Uterus (tissue), 4 donors: ENCODE data around the gene AKNA. TPM values are rescaled to one million over a fixed set of nuclear protein-coding genes. Genes with fewer than 3 reads are reported as not detected.

Experiments
- DNase-seq, 2 donors: peaks; one replicate each; pipeline ENCODE4 v3.0.0-alpha.2; 2019 to 2020
- H3K27ac ChIP-seq, 2 donors: fragments of 200-600 bp; sonication (generic); 1 replicate in 1 of 2; 2 replicates in 1 of 2; pipeline ENCODE4 v1.5.1; 2016 to 2018
- H3K27me3 ChIP-seq, 2 donors: fragments of 200-600 bp; sonication (generic); one replicate each; pipeline ENCODE4 v1.5.1; 2018 to 2019; ENCODE audit warnings: control low read depth in 1 of 2
- H3K36me3 ChIP-seq, 2 donors: fragments of 200-600 bp; sonication (generic); one replicate each; pipeline ENCODE4 v1.5.1; 2019; ENCODE audit warnings: control low read depth in 1 of 2
- H3K4me1 ChIP-seq, 2 donors: fragments of 200-600 bp; sonication (generic); one replicate each; pipeline ENCODE4 v1.5.1; 2018 to 2019; ENCODE audit warnings: control low read depth in 1 of 2
- H3K4me3 ChIP-seq, 2 donors: fragments of 200-600 bp; sonication (generic); 1 replicate in 1 of 2; 2 replicates in 1 of 2; pipeline ENCODE4 v1.5.1; 2018 to 2019; ENCODE audit warnings: mild to moderate bottlenecking in 1 of 2
- H3K9me3 ChIP-seq, 2 donors: fragments of 200-600 bp; sonication (generic); one replicate each; pipeline ENCODE4 v1.5.1; 2019; ENCODE audit warnings: control low read depth in 1 of 2
- CTCF ChIP-seq, 4 experiments: fragments of 200-600 bp in 2 of 4; fragments of 450-650 bp in 2 of 4; sonication (generic) in 2 of 4; IDR thresholded peaks; one replicate each; pipeline ENCODE4 v1.5.1; 2016 to 2019; ENCODE audit warnings: antibody characterized with exemption in 4 of 4, mild to moderate bottlenecking in 2 of 4, moderate library complexity in 1 of 4
- POLR2A ChIP-seq, 2 donors: fragments of 450-650 bp; IDR thresholded peaks; one replicate each; pipeline ENCODE4 v1.6.1; 2016; ENCODE audit warnings: antibody characterized with exemption in 2 of 2, mild to moderate bottlenecking in 1 of 2, moderate library complexity in 1 of 2
- intact Hi-C: fragments of 100-400 bp; cut with DNase I; formaldehyde crosslinking; loops from one replicate; pipeline ENCODE4 v1.15.1; 2023; ENCODE audit warnings: low total_unique reads
- total RNA-seq, 4 donors: library from RNA; depleted of rRNA in 3 of 4; stranded (reverse); fragments of >200 nt in 3 of 4; gene quantifications; one replicate each; pipeline versions ENCODE4 v1.1.0 to v1.2.4, GENCODE V29; 2014 to 2023
- donor health status: DM: yes; HTN: yes; CAD: no.

The AKNA gene
- total RNA-seq, 4 donors from 2014 or later, result 24.1 to 123 (median 34.3) TPM

GRCh38 chr9:114303571-114303970 lies 84.2 kb downstream of the AKNA start:
- Histone ChIP-seq H3K9me3 (no peaks in the 10 kb centered on the region), H3K4me3 (no peak overlapping the region), H3K4me1 (no peaks in the 10 kb centered on the region), H3K27ac (no peak overlapping the region), H3K36me3 (no peaks in the 10 kb centered on the region), H3K27me3 (no peaks in the 10 kb centered on the region)
- DNase-seq, result peak in 1 of 2 donors; percentile 4
- no peak for TF ChIP-seq POLR2A (IDR thresholded peaks at IDR 0.05)
- TF ChIP-seq CTCF (IDR thresholded peaks at IDR 0.05), result no peak
- intact Hi-C loops, result no loop called here

DNA sequence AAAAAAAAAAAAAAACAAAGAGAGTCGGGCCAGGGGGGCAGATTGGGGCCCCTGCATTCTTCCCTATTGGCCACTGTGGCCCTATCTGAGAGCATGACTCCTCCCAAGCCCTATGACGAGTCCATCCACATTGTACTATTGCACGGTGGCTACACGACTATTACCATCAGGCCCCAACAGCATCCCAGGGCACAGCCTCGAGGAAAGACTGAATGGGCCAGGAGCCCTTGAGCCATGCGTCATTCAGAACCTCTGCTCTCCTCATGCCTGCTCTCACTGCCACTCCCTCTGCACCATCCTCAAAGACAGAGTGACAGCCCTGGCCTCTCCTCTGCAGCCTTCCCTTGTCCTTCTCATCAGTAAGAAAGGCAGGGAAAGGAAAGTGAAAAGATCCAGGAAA lies 85.1 kb downstream of the AKNA start:
- intact Hi-C loops, result no loop called here
- Histone ChIP-seq H3K27ac (no peak overlapping the region), H3K9me3 (no peaks in the 10 kb centered on the region), H3K27me3 (no peaks in the 10 kb centered on the region), H3K4me1 (no peaks in the 10 kb centered on the region), H3K4me3 (no peak overlapping the region), H3K36me3 (no peaks in the 10 kb centered on the region)
- TF ChIP-seq POLR2A (IDR thresholded peaks at IDR 0.05), result no peak
- no peak for TF ChIP-seq CTCF (IDR thresholded peaks at IDR 0.05)
- DNase-seq, result peak in 1 of 2 donors; percentile 5

DNA sequence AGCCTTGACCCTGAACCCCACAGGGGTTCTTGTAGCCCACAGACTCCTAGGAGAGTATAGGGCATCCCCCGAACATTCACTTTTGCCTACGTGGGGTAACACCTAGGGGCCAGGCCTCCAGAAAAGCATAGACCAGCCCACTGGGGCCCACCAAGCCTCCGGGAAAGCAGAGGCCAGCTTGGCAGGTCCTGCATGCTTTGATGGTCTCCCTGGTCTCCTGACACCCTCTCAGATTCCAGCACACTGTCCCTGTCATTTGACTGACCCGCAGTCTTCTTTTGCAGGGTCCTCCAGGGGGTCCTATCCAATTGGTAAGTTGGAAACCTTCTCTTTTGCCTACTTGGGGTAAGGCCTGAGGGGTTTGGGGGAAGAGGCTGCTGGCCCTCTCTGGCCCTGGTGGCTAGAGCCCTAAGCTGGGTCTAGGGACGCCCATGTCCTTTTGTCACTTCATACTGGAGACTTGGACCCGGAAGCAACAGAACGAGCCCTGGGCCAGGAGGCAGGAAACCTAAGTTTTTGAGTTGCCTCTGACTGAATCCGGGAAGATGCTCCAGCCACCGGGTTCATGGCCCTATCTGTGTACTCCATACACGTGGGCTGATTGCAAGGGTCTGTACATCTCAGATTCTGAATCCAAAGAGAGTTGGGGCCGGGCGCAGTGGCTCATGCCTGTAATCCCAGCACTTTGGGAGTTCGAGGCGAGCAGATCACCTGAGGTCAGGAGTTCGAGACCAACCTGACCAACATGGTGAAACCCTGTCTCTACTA lies 85.8 kb downstream of the AKNA start:
- Histone ChIP-seq H3K4me1 (no peaks in the 10 kb centered on the region), H3K27ac (no peak overlapping the region), H3K27me3 (no peaks in the 10 kb centered on the region), H3K9me3 (no peaks in the 10 kb centered on the region), H3K4me3 (no peak overlapping the region), H3K36me3 (no peaks in the 10 kb centered on the region)
- DNase-seq, result peak in 1 of 2 donors; percentile 8
- intact Hi-C loops, result no loop called here
- TF ChIP-seq CTCF (IDR thresholded peaks at IDR 0.05) (no peak), POLR2A (IDR thresholded peaks at IDR 0.05) (no peak)

- Histone ChIP-seq H3K4me3 (no peak overlapping the region), H3K27me3 (no peaks in the 10 kb centered on the region), H3K4me1 (no peaks in the 10 kb centered on the region), H3K36me3 (no peaks in the 10 kb centered on the region), H3K27ac (no peak overlapping the region), H3K9me3 (no peaks in the 10 kb centered on the region)
- peak in 1 of 2 donors; percentile 10 for DNase-seq
- intact Hi-C loops, result no loop called here
- TF ChIP-seq POLR2A (IDR thresholded peaks at IDR 0.05), result no peak
- TF ChIP-seq CTCF (IDR thresholded peaks at IDR 0.05), result no peak
These were observed 86.7 kb downstream of the AKNA start for GRCh38 chr9:114300846-114301797.
